ENCODE measurements around the gene ADGB.

ADGB gene

DNA sequence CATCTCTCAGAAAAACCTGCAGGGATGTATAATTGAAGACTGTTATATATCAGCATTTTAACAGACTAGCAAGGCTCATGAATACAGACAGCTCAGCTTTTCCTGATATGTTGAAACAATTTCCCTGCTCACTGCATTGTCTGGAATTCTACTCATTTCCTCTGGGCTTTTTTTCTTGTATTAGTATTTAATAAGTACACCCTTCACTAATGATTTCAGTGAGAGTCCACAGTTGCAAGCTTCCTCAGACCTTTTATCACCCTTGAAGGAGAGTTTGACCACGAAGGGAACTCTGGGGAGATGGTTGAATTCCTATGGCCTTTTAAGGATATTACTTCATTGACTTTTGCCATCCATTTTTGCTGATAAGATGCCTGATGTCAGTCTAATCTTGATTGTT lies 248.7 kb downstream of the ADGB start:
- H3K27me3 ChIP-seq (ENCODE audit: low read length): no peaks in the 10 kb centered on the region
- H3K9ac ChIP-seq (ENCODE audit: low read length): no peak overlapping the region
- no peak overlapping the region for H3K4me2 ChIP-seq (ENCODE audit: low read depth, low read length, poor library complexity, severe bottlenecking)
- no peak overlapping the region for H3K27ac ChIP-seq (ENCODE audit: low read depth, low read length)
- H4K20me1 ChIP-seq (ENCODE audit: low read depth, low read length): no peaks in the 10 kb centered on the region
- no peak overlapping the region for H2AFZ ChIP-seq (ENCODE audit: low read depth, low read length, severe bottlenecking)
- H3K79me2 ChIP-seq (ENCODE audit: insufficient read depth, low read length): no peaks in the 10 kb centered on the region
- no peaks in the 10 kb centered on the region for H3K9me2 ChIP-seq (replicated peaks; ENCODE audit: insufficient read depth, low read length)
- H3K9me3 ChIP-seq (ENCODE audit: insufficient read depth, low read length): no peaks in the 10 kb centered on the region
- no peak for TF ChIP-seq EZH2phosphoT487 (conservative IDR thresholded peaks at IDR 0.05; ENCODE audit: low read length)
- TF ChIP-seq, protein P1, sequence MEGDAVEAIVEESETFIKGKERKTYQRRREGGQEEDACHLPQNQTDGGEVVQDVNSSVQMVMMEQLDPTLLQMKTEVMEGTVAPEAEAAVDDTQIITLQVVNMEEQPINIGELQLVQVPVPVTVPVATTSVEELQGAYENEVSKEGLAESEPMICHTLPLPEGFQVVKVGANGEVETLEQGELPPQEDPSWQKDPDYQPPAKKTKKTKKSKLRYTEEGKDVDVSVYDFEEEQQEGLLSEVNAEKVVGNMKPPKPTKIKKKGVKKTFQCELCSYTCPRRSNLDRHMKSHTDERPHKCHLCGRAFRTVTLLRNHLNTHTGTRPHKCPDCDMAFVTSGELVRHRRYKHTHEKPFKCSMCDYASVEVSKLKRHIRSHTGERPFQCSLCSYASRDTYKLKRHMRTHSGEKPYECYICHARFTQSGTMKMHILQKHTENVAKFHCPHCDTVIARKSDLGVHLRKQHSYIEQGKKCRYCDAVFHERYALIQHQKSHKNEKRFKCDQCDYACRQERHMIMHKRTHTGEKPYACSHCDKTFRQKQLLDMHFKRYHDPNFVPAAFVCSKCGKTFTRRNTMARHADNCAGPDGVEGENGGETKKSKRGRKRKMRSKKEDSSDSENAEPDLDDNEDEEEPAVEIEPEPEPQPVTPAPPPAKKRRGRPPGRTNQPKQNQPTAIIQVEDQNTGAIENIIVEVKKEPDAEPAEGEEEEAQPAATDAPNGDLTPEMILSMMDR (IDR thresholded peaks at IDR 0.05; ENCODE audit: insufficient read depth, low read length, poor library complexity, severe bottlenecking): no peak
- H3F3A ChIP-seq (ENCODE audit: insufficient read depth): no peaks in the 10 kb centered on the region
- no peak overlapping the region for H3K4me3 ChIP-seq (ENCODE audit: insufficient read depth, low read length, poor library complexity, severe bottlenecking)
- H3K36me3 ChIP-seq (ENCODE audit: low read length): no peaks in the 10 kb centered on the region

GRCh38 chr6:146850238-146850896 lies 251.6 kb downstream of the ADGB start:
- H3K9ac ChIP-seq (ENCODE audit: low read length): no peak overlapping the region
- no peak overlapping the region for H3K4me2 ChIP-seq (ENCODE audit: low read depth, low read length, poor library complexity, severe bottlenecking)
- H3K36me3 ChIP-seq (ENCODE audit: low read length): no peaks in the 10 kb centered on the region
- no peaks in the 10 kb centered on the region for H4K20me1 ChIP-seq (ENCODE audit: low read depth, low read length)
- H3K9me3 ChIP-seq (ENCODE audit: insufficient read depth, low read length): no peaks in the 10 kb centered on the region
- no peaks in the 10 kb centered on the region for H3K79me2 ChIP-seq (ENCODE audit: insufficient read depth, low read length)
- H2AFZ ChIP-seq (ENCODE audit: low read depth, low read length, severe bottlenecking): no peak overlapping the region
- H3K27ac ChIP-seq (ENCODE audit: low read depth, low read length): no peak overlapping the region
- no peaks in the 10 kb centered on the region for H3K9me2 ChIP-seq (replicated peaks; ENCODE audit: insufficient read depth, low read length)
- H3K4me3 ChIP-seq (ENCODE audit: insufficient read depth, low read length, poor library complexity, severe bottlenecking): no peak overlapping the region
- no peak for TF ChIP-seq EZH2phosphoT487 (conservative IDR thresholded peaks at IDR 0.05; ENCODE audit: low read length)
- TF ChIP-seq, protein P1 (IDR thresholded peaks at IDR 0.05; ENCODE audit: insufficient read depth, low read length, poor library complexity, severe bottlenecking): no peak
- H3K27me3 ChIP-seq (ENCODE audit: low read length): no peaks in the 10 kb centered on the region
- H3F3A ChIP-seq (ENCODE audit: insufficient read depth): no peaks in the 10 kb centered on the region

- no peaks in the 10 kb centered on the region for H3F3A ChIP-seq (ENCODE audit: insufficient read depth)
- H4K20me1 ChIP-seq (ENCODE audit: low read depth, low read length): no peaks in the 10 kb centered on the region
- H3K79me2 ChIP-seq (ENCODE audit: insufficient read depth, low read length): no peaks in the 10 kb centered on the region
- no peak for TF ChIP-seq EZH2phosphoT487 (conservative IDR thresholded peaks at IDR 0.05; ENCODE audit: low read length)
- TF ChIP-seq, protein P1 (IDR thresholded peaks at IDR 0.05; ENCODE audit: insufficient read depth, low read length, poor library complexity, severe bottlenecking): no peak
- no peaks in the 10 kb centered on the region for H3K9me2 ChIP-seq (replicated peaks; ENCODE audit: insufficient read depth, low read length)
- no peak overlapping the region for H2AFZ ChIP-seq (ENCODE audit: low read depth, low read length, severe bottlenecking)
- no peaks in the 10 kb centered on the region for H3K27me3 ChIP-seq (ENCODE audit: low read length)
- no peaks in the 10 kb centered on the region for H3K9me3 ChIP-seq (ENCODE audit: insufficient read depth, low read length)
- H3K27ac ChIP-seq (ENCODE audit: low read depth, low read length): no peak overlapping the region
- no peak overlapping the region for H3K4me3 ChIP-seq (ENCODE audit: insufficient read depth, low read length, poor library complexity, severe bottlenecking)
- no peaks in the 10 kb centered on the region for H3K36me3 ChIP-seq (ENCODE audit: low read length)
- no peak overlapping the region for H3K9ac ChIP-seq (ENCODE audit: low read length)
- no peak overlapping the region for H3K4me2 ChIP-seq (ENCODE audit: low read depth, low read length, poor library complexity, severe bottlenecking)
These were observed 252.2 kb downstream of the ADGB start for GRCh38 chr6:146850981-146851380.
